Measurements from ENCODE around the gene ANKRD13C.
"Not testable (repeated sequence)": the region's sequence is repeated elsewhere in the genome, so short reads cannot be mapped to it uniquely, and the experiment has no call there.

The ANKRD13C gene, protein sequence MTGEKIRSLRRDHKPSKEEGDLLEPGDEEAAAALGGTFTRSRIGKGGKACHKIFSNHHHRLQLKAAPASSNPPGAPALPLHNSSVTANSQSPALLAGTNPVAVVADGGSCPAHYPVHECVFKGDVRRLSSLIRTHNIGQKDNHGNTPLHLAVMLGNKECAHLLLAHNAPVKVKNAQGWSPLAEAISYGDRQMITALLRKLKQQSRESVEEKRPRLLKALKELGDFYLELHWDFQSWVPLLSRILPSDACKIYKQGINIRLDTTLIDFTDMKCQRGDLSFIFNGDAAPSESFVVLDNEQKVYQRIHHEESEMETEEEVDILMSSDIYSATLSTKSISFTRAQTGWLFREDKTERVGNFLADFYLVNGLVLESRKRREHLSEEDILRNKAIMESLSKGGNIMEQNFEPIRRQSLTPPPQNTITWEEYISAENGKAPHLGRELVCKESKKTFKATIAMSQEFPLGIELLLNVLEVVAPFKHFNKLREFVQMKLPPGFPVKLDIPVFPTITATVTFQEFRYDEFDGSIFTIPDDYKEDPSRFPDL

DNA sequence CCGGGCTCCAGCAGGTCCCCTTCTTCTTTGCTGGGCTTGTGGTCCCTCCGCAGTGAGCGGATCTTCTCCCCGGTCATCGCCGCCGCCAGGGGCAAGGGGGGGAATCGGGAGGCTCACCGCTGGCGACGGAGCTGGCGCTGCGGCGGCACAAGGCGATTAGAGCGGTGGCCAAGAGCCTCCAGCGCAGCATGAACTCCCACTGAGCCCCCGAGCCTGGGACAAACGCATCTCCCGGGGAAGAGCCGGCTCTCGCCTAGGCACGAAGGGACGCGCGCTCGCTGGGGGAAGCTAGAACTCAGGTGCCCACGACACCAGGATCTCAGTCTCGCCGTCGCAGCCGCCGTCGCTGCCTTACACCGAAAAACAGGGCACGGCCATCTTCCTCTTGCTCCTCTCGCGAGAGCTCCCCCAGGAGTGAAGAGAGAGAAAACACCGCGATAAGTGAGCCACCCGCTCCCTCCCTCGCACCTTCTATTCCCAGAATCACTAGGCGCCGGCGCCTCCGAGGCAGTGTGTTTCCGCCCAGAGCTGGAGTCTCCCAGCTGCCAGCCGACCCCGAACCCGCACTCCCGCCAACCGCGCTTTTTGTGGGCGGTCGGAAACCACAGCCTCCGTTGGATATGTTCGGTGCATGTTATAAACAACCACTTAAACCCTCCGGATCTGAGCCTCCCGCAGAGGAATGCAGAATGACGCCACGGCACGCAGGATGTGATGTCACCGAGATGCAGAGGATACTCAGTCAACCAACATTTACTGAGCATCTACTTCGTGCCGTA is at the start of gene ANKRD13C:
Gene ANKRD13C (minus strand): TSS at position 391 of the 779 bp plus-strand sequence. CDS start 314 bp downstream, at position 77.
- peak; percentile 93 for DNase-seq

- DNase-seq, result no peak
These were observed 49.2 kb upstream of the ANKRD13C start for GRCh38 chr1:70403759-70404158.

DNA sequence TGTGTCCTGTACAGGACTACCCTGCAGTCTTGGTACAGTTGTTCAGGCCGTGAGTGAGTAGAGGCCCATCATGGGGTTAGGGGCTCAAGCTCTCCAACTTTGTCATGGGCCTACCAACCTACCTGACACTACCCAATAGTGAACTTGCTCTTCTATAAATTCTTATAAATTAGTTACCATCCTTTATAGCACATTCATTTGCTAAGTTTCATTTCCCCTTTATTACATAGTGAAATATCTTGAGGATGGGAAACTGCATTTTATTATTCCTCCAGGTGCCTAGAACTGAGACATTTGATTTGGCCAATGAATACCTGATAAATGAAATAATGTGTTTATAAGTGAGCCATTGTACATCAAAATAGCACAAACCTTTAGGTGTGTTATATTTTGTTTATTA is 47.5 kb upstream of the ANKRD13C start:
- no peak for DNase-seq

GRCh38 chr1:70400335-70400734 is 45.8 kb upstream of the ANKRD13C start:
- DNase-seq, result no peak

GRCh38 chr1:70397013-70397412 is 42.5 kb upstream of the ANKRD13C start:
- no peak for DNase-seq

DNA sequence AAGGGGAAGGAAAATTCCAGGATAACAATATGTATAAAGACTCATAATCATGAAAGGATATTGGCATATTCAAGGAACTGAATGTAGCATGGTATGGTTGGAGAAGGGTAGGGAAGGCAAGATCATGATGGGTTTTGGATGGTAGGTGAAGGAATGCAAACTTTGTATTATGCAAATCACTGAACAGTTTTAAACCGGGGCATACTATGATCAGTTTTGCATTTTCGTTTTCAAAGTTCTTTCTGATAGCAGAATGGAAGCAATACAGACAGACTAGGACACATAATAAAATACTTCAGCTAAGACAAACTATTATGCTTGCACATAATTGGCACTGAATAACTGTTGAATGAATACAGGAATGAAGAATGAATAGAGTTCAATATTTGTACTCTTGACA is 42.1 kb upstream of the ANKRD13C start:
- no peak for DNase-seq

GRCh38 chr1:70392626-70393025 is 38.1 kb upstream of the ANKRD13C start:
- no peak for DNase-seq

DNA sequence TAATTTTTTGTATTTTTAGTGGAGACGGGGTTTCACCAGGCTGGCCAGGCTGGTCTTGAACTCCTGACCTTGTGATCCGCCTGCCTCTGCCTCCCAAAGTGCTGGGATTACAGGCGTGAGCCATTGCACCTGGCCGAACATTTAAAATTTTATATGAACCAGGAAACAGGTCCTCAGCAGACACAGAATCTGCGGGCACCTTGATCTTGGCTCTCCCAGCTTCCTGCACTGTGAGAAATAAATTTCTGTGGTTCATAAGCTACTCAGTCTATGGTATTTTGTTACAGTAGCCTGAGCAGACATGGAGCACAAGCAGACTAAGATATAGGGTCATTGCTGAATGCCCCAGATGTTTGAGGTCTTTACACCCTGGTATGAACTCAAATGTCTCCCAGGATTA is 33.0 kb upstream of the ANKRD13C start:
- DNase-seq, result no peak

DNA sequence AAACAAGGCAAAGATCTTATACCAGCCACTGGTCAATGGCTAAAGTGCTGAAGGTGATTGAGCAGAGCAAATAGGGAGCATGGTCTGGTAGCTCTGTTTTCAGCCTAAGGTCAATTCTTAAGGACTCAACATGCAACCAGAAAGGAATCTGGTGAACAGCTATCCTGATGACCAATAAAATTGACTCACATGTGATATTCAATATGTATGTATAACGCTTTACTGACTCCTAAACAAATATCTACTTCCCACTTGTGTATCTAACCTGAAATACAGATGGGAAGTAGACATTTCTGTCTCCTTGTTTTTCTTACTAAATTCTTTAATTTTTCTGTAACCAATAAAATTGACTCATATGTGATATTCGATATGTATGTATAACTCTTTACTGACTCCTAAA is 31.6 kb upstream of the ANKRD13C start:
- DNase-seq, result no peak

DNA sequence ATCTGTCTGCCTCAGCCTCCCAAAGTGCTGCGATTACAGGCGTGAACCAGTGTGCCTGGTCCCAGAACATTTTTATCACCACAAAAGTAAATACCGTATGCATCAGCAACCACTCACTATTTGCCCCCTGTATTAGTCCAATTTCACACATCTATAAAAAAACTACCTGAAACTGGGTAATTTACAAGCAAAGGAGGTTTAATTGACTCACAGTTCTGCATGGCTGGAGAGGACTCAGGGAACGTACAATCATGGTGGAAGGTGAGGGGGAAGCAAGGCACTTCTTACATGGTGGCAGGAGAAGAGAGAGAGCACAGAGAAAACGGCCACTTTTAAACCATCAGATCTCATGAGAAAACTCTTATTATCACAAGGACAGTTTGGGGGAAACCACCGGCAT is 31.0 kb upstream of the ANKRD13C start:
- no peak for DNase-seq

DNA sequence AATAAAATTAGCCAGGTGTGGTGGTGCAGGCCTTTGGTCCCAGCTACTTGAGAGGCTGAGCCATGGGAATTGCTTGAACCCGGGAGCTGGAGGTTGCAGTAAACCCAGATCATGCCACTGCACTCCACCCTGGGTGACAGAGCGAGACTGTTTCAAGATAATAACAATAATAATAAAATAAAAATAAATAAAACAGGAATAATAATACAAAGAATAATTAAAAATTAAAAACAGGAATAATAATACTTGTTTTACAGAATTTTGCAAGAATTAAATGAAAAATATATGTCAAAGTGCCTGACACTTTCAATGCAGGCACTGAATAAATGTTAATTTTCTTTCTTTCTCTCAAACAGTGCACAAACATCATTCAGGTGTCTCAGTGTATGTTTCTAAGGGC is 30.0 kb upstream of the ANKRD13C start:
- no peak for DNase-seq

GRCh38 chr1:70383483-70383882 is 29.0 kb upstream of the ANKRD13C start:
- DNase-seq, result no peak

DNA sequence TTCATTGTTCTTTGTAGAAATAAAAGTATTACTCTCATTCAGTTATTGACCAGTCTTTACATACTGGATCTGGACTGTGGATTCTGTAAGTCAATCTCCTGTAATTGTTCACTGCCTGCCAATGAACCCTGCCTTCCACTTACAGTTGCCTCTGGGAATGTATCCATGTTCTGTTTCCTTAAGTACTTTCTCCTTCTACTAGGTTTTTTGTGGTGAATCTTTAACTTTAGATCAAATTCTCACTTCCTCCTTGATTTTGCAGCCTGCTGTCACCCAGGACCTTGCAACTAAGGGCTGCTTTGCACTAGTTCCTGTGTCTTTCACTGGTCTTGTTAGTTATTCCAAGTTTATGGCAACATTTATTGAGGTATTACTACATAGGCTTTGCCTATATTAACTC is 28.2 kb upstream of the ANKRD13C start:
- no peak for DNase-seq

GRCh38 chr1:70376196-70376595 is 21.7 kb upstream of the ANKRD13C start:
- DNase-seq, result no peak

DNA sequence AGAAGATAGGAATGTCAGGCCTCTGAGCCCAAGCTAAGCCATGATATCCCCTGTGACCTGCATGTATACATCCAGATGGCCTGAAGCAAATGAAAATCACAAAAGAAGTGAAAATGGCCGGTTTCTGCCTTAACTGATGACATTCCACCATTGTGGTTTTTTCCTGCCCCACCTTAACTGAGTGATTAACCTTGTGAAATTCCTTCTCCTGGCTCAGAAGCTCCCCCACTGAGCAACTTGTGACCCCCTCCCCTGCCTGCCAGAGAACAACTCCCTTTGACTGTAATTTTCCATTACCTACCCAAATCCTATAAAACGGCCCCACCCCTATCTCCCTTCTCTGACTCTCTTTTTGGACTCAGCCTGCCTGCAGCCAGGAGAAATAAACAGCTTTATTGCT is 19.1 kb upstream of the ANKRD13C start:
- not testable (repeated sequence) for DNase-seq

GRCh38 chr1:70372426-70372825 is 17.9 kb upstream of the ANKRD13C start:
- DNase-seq, result no peak

DNA sequence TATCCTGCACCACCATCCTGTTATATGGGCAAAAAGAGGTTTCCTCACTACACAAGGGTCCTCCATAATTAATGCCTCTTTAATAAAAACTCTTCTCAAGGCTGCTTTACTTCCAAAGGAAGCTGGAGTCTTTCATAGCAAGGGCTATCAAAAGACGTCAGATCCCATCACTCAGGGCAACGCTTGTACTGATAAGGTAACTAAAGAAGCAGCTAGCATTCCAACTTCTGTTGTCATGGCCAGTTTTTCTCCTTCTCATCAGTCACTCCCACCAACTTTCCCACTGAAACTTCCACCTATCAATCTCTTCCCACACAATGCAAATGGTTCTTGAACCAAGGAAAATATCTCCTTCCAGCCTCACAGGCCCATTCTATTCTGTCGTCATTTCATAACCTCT is 17.1 kb upstream of the ANKRD13C start:
- not testable (repeated sequence) for DNase-seq

DNA sequence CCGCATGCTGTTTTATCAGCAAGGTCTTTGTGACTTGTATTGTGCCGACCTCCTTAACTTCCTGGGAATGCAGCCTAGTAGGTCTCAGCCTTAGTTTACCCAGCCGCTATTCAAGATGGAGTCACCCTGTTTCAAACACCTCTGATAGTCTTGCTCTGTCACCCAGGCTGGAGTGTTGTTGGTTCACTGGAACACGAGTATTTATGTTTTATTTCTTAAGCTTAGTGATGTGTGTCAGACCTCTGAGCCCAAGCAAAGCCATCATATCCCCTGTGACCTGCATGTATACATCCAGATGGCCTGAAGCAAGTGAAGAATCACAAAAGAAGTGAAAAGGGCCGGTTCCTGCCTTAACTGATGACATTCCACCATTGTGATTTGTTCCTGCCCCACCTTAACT is 12.9 kb upstream of the ANKRD13C start:
- not testable (repeated sequence) for DNase-seq

- DNase-seq, result not testable (repeated sequence)
These were observed 12.5 kb upstream of the ANKRD13C start for GRCh38 chr1:70366997-70367396.

- DNase-seq, result not testable (repeated sequence)
These were observed 12.0 kb upstream of the ANKRD13C start for GRCh38 chr1:70366425-70366952.

- DNase-seq, result no peak
These were observed 9.9 kb upstream of the ANKRD13C start for GRCh38 chr1:70364439-70364838.

DNA sequence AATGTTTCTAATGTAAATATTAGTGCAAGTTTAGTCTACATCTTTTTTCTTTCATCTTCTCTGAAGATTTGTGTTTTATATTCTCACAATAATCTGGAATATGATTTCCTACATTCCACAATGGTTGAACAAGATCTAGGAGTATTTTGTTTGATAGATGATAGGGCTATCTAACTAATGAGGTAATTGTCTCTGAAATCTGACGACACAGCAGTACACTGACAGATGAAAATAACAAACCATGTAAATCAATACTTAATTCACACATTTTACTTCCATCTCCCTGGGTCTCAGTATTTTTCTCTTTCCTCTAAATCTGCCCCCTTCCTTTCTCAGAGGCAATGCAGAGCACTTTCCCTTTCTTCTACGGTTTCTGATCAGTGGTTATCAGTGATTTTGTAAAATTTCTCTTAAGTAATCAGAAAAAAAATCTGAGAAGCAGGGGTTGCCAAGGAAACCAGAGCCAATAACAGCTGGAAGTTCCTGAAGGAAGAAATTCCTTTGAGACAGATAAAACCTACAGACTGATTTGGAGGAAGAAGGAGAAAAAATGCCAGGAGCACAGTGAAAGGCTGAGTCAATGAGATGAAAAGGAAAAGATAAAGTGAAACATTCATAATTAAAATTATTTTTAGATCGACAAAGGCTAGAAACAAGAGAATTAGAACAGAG is 7.3 kb upstream of the ANKRD13C start:
- DNase-seq, result no peak

GRCh38 chr1:70360321-70360720 is 5.8 kb upstream of the ANKRD13C start:
- DNase-seq, result no peak

Data from DMS79 (cell line).